Measurements from ENCODE around the gene PLPP3. TPM values are rescaled to one million over a fixed set of nuclear protein-coding genes. Genes with fewer than 3 reads are reported as not detected.

PLPP3 gene
- total and polyA plus RNA-seq, 2 experiments from 2014 or later = 103 to 159 TPM

GRCh38 chr1:56448529-56449300, 130.6 kb downstream of the PLPP3 start:
- Histone ChIP-seq H3K4me3 (no peak overlapping the region), H3K36me3 (replicated peaks; ENCODE audit: insufficient read depth, low read depth) (no peaks in the 10 kb centered on the region), H3K79me2 (no peaks in the 10 kb centered on the region), H3K9me2 (replicated peaks; ENCODE audit: insufficient read depth) (no peaks in the 10 kb centered on the region), H4K20me1 (ENCODE audit: insufficient read depth, poor library complexity, severe bottlenecking) (no peaks in the 10 kb centered on the region), H3K4me2 (no peak overlapping the region), H2AFZ (no peak overlapping the region), H3K27me3 (no peaks in the 10 kb centered on the region), H3K9me3 (ENCODE audit: low read depth) (no peaks in the 10 kb centered on the region), H3K27ac (peak overlapping the region; percentile 7), H3K4me1 (ENCODE audit: insufficient read depth) (peaks cover 30% of the 10 kb centered on the region)
- TF ChIP-seq CTCF (IDR thresholded peaks at IDR 0.05; ENCODE audit: poor library complexity) = no peak
- TF ChIP-seq EZH2 (IDR thresholded peaks at IDR 0.05; ENCODE audit: borderline replicate concordance) = no peak
- no peak for TF ChIP-seq EZH2phosphoT487 (IDR thresholded peaks at IDR 0.05; ENCODE audit: low read depth, severe bottlenecking, unreplicated experiment)
- 71% methylated on average over 12 of the region's 12 CpGs for WGBS (ENCODE audit: low lambda C conversion rate, missing lambda C conversion rate)
- DNase-seq (ENCODE audit: low spot score) = peak; percentile 62

GRCh38 chr1:56447823-56448222, 131.5 kb downstream of the PLPP3 start:
- WGBS (ENCODE audit: low lambda C conversion rate, missing lambda C conversion rate) = 97% methylated on average over 2 of the region's 2 CpGs
- no peaks in the 10 kb centered on the region for H3K36me3 ChIP-seq (replicated peaks; ENCODE audit: insufficient read depth, low read depth)
- no peak overlapping the region for H3K27ac ChIP-seq

GRCh38 chr1:56446531-56447098, 132.7 kb downstream of the PLPP3 start:
- WGBS (ENCODE audit: low lambda C conversion rate, missing lambda C conversion rate) = 75% methylated on average over 5 of the region's 5 CpGs
- Histone ChIP-seq H4K20me1 (ENCODE audit: insufficient read depth, poor library complexity, severe bottlenecking) (no peaks in the 10 kb centered on the region), H3K9me2 (replicated peaks; ENCODE audit: insufficient read depth) (no peaks in the 10 kb centered on the region), H3K4me1 (ENCODE audit: insufficient read depth) (peaks cover 10% of the 10 kb centered on the region), H3K4me3 (no peak overlapping the region), H3K9me3 (ENCODE audit: low read depth) (no peaks in the 10 kb centered on the region), H3K4me2 (no peak overlapping the region), H3K36me3 (replicated peaks; ENCODE audit: insufficient read depth, low read depth) (no peaks in the 10 kb centered on the region), H3K27ac (no peak overlapping the region), H3K27me3 (no peaks in the 10 kb centered on the region), H2AFZ (no peak overlapping the region), H3K79me2 (no peaks in the 10 kb centered on the region)
- TF ChIP-seq EZH2 (IDR thresholded peaks at IDR 0.05; ENCODE audit: borderline replicate concordance) (no peak), EZH2phosphoT487 (IDR thresholded peaks at IDR 0.05; ENCODE audit: low read depth, severe bottlenecking, unreplicated experiment) (no peak), CTCF (IDR thresholded peaks at IDR 0.05; ENCODE audit: poor library complexity) (no peak)
- no peak for DNase-seq (ENCODE audit: low spot score)

More at GRCh38 chr1:56447823-56448222, 131.5 kb downstream of the PLPP3 start:
- TF ChIP-seq EZH2phosphoT487 (IDR thresholded peaks at IDR 0.05; ENCODE audit: low read depth, severe bottlenecking, unreplicated experiment) (no peak), CTCF (IDR thresholded peaks at IDR 0.05; ENCODE audit: poor library complexity) (no peak), EZH2 (IDR thresholded peaks at IDR 0.05; ENCODE audit: borderline replicate concordance) (no peak)
- H4K20me1 ChIP-seq (ENCODE audit: insufficient read depth, poor library complexity, severe bottlenecking) = no peaks in the 10 kb centered on the region
- H3K9me3 ChIP-seq (ENCODE audit: low read depth) = no peaks in the 10 kb centered on the region
- H3K9me2 ChIP-seq (replicated peaks; ENCODE audit: insufficient read depth) = no peaks in the 10 kb centered on the region
- no peak overlapping the region for H3K4me3 ChIP-seq
- no peak for DNase-seq (ENCODE audit: low spot score)
- H3K4me2 ChIP-seq = no peak overlapping the region
- H3K79me2 ChIP-seq = no peaks in the 10 kb centered on the region
- peaks cover 22% of the 10 kb centered on the region for H3K4me1 ChIP-seq (ENCODE audit: insufficient read depth)
- H3K27me3 ChIP-seq = no peaks in the 10 kb centered on the region
- no peak overlapping the region for H2AFZ ChIP-seq
